C4-2B (cell line): ENCODE data around the gene DSC3.

Experiments
- H3K27ac ChIP-seq: fragments of 450-650 bp; 2 replicates; pipeline ENCODE4 v1.5.1; 2017
- ZFX ChIP-seq: fragments of 450-650 bp; IDR thresholded peaks from 2 replicates; pipeline ENCODE4 v1.6.1; 2017
- TF ChIP-seq, protein P1 (sequence below): fragments of 450-650 bp; conservative IDR thresholded peaks from 2 replicates; pipeline ENCODE4 v1.5.1; 2017; ENCODE audit warnings: mild to moderate bottlenecking

The DSC3 gene

DNA sequence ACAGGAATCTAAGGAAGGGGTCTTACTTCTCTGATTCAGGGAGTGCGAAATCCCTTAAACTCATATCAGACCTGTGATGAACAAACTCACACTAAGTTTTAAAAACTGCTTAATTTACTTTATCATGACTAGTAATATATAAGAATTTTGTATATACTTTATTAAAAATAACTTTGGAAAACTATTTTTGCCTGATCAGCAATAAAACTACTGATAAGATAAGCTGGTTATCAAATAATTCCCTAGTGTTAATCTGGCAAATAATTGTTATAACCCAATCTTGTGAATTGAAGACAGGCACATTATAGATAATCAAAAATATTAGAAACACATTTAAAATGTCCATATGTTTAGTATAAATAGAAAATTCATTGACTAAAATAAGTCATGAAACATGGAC is 23.7 kb upstream of the DSC3 start:
- no peak for TF ChIP-seq ZFX
- TF ChIP-seq, protein P1, sequence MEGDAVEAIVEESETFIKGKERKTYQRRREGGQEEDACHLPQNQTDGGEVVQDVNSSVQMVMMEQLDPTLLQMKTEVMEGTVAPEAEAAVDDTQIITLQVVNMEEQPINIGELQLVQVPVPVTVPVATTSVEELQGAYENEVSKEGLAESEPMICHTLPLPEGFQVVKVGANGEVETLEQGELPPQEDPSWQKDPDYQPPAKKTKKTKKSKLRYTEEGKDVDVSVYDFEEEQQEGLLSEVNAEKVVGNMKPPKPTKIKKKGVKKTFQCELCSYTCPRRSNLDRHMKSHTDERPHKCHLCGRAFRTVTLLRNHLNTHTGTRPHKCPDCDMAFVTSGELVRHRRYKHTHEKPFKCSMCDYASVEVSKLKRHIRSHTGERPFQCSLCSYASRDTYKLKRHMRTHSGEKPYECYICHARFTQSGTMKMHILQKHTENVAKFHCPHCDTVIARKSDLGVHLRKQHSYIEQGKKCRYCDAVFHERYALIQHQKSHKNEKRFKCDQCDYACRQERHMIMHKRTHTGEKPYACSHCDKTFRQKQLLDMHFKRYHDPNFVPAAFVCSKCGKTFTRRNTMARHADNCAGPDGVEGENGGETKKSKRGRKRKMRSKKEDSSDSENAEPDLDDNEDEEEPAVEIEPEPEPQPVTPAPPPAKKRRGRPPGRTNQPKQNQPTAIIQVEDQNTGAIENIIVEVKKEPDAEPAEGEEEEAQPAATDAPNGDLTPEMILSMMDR = no peak
- no peak overlapping the region for H3K27ac ChIP-seq

DNA sequence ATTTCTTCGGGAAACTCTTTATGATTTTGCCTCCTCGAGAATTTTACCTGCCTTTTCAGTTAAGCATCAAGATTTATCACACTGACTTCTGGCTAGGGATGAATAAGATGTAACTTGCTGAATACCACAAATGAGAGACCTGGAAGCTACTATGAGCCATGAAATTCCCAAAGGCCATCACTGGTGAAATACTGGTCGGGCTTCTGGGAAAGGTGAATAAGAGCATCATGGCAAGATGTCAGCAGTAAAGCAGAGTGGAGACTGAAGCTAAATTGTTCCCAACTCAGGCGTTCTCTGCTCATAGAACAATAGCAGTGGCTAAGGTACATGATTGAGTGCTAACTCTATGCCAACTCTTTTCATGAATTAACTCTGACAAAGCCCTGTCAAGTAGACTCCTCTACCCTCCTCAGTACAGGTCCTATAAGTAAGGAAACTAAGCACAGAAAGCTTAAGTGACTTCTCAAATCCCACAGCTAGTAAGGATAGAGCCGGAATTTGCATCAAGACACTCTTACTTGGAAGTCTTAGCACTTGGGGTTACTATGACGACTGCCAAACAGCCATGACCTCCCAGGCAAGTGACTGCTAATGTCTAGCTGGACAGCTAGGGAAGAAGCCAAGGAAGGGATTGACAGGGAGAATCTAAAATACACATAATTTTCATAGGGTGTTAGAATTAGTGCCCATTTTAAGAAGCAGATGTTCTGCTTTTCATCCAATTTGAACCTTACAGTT is 22.7 kb upstream of the DSC3 start:
- TF ChIP-seq ZFX = no peak
- TF ChIP-seq, protein P1 = no peak
- H3K27ac ChIP-seq = no peak overlapping the region

DNA sequence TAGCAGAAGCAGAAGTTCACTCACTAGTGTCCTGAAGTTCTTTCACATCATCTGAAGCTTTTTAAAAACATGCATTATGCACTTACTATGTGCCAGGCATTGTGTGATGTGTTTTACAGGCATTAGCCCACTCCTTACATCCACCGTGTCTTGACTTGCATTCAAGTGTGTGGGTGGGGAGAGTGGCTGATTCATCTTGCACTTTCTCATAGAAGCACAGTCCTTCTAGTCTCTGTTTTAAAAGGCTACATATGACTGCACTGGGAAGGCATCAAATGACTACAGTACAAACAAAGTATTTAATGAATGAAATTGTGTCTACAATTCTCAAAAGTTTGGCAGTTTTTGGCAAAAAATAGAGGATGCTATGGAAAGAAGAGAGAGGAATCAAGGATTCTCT is 21.6 kb upstream of the DSC3 start:
- no peak overlapping the region for H3K27ac ChIP-seq
- TF ChIP-seq, protein P1 = no peak
- TF ChIP-seq ZFX = no peak

DNA sequence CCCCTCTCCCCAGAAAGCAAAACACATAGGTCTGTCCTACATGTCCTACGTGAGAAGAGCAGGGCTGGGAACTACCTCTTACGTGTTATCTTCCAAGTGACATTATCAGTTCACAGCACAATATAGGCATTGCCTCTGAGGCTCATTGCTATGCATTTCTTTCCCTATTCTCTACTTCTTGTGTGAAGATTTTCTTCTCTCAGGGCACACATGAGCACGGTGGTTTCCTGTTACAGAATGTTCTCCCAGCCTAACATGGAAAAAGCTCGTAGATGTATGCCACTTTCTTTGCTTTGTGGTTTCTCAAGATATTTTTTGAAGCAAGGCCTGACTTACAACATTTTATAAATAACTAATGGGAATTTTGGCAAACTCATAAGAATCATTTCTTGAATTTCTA is 19.4 kb upstream of the DSC3 start:
- no peak for TF ChIP-seq ZFX
- TF ChIP-seq, protein P1 = no peak
- no peak overlapping the region for H3K27ac ChIP-seq

DNA sequence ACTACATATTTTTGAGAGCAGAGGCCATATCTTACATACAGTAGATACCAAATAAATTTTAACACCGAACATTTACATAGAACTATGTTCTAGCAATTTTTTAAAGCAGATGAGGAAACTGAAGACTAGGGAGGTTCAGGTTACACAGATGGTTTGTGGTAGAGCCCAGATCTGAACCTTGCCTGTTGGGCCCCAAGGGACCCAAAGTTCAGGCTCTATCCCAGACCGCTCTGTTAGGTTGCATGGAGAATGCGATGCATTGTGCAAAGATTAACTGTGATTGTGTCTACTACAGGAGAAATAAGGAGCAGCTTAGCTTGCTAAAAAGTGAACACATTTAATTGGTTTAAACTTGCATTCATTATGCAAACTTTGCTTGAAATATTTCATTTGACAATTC is 16.4 kb upstream of the DSC3 start:
- no peak for TF ChIP-seq ZFX
- TF ChIP-seq, protein P1 = no peak
- H3K27ac ChIP-seq = no peak overlapping the region

DNA sequence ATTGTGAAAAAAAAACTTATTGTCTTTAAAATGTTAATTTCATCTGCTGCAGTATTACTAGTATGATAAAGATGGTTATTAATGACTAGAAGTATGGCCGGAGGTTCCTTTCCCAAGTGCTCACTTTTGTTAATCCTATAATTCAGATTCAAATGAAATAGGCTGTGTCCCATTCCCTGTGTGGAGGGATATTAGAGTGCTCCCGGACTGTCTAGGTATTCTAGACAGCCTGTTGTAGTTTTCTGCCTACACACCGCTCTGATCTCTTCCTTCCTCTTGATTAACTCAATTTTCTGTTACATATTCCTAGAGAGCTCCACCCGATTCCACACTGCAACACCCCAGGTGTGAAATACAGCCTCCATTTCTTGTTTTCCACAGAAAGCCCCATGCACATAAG is 15.4 kb upstream of the DSC3 start:
- TF ChIP-seq, protein P1 = no peak
- no peak for TF ChIP-seq ZFX
- H3K27ac ChIP-seq = no peak overlapping the region

DNA sequence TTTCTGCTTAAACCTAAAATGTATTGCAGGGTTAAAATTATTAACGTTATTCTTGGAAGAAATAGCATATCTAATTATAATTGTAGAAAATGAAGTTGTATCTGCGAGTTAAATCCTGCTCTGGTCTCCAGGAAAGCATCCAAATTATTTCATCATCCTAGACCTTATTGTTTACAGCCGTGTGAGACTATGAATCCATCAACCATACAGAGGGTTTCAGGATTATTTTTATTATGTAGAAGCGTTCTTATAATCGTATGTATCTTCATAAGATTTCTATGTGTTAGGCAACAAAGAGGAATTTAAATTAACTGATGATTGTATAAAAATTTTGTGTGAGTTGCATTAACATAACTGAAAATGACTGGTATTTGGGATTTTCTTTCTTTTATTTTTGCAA is 14.5 kb upstream of the DSC3 start:
- H3K27ac ChIP-seq = no peak overlapping the region
- TF ChIP-seq, protein P1 = no peak
- no peak for TF ChIP-seq ZFX
